GM23338 (cell line): ENCODE data around the gene TP73. TPM values are rescaled to one million over a fixed set of nuclear protein-coding genes. Genes with fewer than 3 reads are reported as not detected.

Source experiments
- ATAC-seq: fragments of 200-7000 bp; cut with Tn5 transposase; 3 replicates; pipeline ENCODE4 v1.9.1; 2020
- DNase-seq: peaks from one replicate; pipeline ENCODE4 v3.0.0-alpha.2; 2015; ENCODE audit warnings: low spot score
- H2AFZ ChIP-seq: fragments of 200-600 bp; sonication (generic); 2 replicates; pipeline ENCODE4 v1.8.0; 2016; ENCODE audit warnings: antibody characterized with exemption, mild to moderate bottlenecking, moderate library complexity
- H3F3A ChIP-seq: fragments of 200-600 bp; sonication (generic); replicated peaks from 2 replicates; pipeline ENCODE4 v1.8.0; 2017; ENCODE audit warnings: antibody characterized with exemption, mixed run types, low read depth
- H3K27ac ChIP-seq: fragments of 200-600 bp; sonication (generic); 2 replicates; pipeline ENCODE4 v1.6.1; 2016; ENCODE audit warnings: low read depth
- H3K27me3 ChIP-seq: fragments of 200-600 bp; sonication (generic); 2 replicates; pipeline ENCODE4 v1.8.0; 2016; ENCODE audit warnings: mild to moderate bottlenecking, mixed run types, moderate library complexity; ENCODE audit not compliant: insufficient read depth
- H3K36me3 ChIP-seq: fragments of 200-600 bp; sonication (generic); 2 replicates; pipeline ENCODE4 v1.8.0; 2016; ENCODE audit warnings: mild to moderate bottlenecking; ENCODE audit not compliant: insufficient read depth
- H3K4me1 ChIP-seq: fragments of 200-600 bp; sonication (generic); 2 replicates; pipeline ENCODE4 v1.8.0; 2016; ENCODE audit warnings: mild to moderate bottlenecking, moderate library complexity; ENCODE audit not compliant: insufficient read depth
- H3K4me2 ChIP-seq: fragments of 200-600 bp; sonication (generic); 2 replicates; pipeline ENCODE4 v1.7.1; 2017; ENCODE audit warnings: mixed run types
- H3K4me3 ChIP-seq: fragments of 200-600 bp; sonication (generic); 2 replicates; pipeline ENCODE4 v1.6.1; 2016; ENCODE audit warnings: mixed run types
- H3K79me2 ChIP-seq: fragments of 200-600 bp; sonication (generic); replicated peaks from 2 replicates; pipeline ENCODE4 v1.8.0; 2017; ENCODE audit warnings: mild to moderate bottlenecking; ENCODE audit not compliant: insufficient read depth
- H3K9me2 ChIP-seq: fragments of 200-600 bp; sonication (generic); 2 replicates; pipeline ENCODE4 v1.8.0; 2017; ENCODE audit not compliant: insufficient read depth
- H4K20me1 ChIP-seq: fragments of 200-600 bp; sonication (generic); replicated peaks from 2 replicates; pipeline ENCODE4 v1.8.0; 2017; ENCODE audit warnings: mild to moderate bottlenecking; ENCODE audit not compliant: insufficient read depth
- H3K27ac Mint-ChIP-seq: 2 replicates; pipeline ENCODE4 v1.8.0; 2020; ENCODE audit warnings: inconsistent platforms, mild to moderate bottlenecking, moderate library complexity, mixed read lengths
- H3K27me3 Mint-ChIP-seq: 3 replicates; pipeline ENCODE4 v1.8.0; 2022; ENCODE audit warnings: low read depth, mild to moderate bottlenecking, moderate library complexity, mixed read lengths, inconsistent platforms; ENCODE audit not compliant: insufficient read depth, poor library complexity
- H3K36me3 Mint-ChIP-seq: 3 replicates; pipeline ENCODE4 v1.8.0; 2021; ENCODE audit warnings: low read depth, mild to moderate bottlenecking, inconsistent platforms, moderate library complexity, mixed read lengths
- H3K4me1 Mint-ChIP-seq: 3 replicates; pipeline ENCODE4 v1.8.0; 2020; ENCODE audit warnings: mild to moderate bottlenecking, inconsistent platforms, mixed read lengths
- H3K4me3 Mint-ChIP-seq: 3 replicates; pipeline ENCODE4 v1.8.0; 2021; ENCODE audit warnings: moderate library complexity, mild to moderate bottlenecking, inconsistent platforms, mixed read lengths
- H3K9me3 Mint-ChIP-seq: 3 replicates; pipeline ENCODE4 v1.8.0; 2020; ENCODE audit warnings: moderate library complexity, mild to moderate bottlenecking, inconsistent platforms, mixed read lengths
- CTCF ChIP-seq, 2 experiments: fragments of 200-600 bp in 1 of 2; sonication (generic) in 1 of 2; conservative IDR thresholded peaks; 2 replicates each; pipeline versions ENCODE4 v1.5.1 to v1.6.1; 2016 to 2017; ENCODE audit warnings: antibody characterized with exemption in 2 of 2, low read depth in 2 of 2, mild to moderate bottlenecking in 2 of 2, moderate library complexity in 1 of 2
- polyA plus RNA-seq: library from polyadenylated mRNA; unstranded; fragments of >200 nt; fragmentation: Nextera tagmentation; extraction: Ambion mirVana; gene quantifications from 2 replicates; pipeline ENCODE4 v1.2.1, GENCODE V29; 2016
- small RNA-seq: library from RNA; depleted of rRNA; stranded (forward); fragments of <200 nt; gene quantifications from one replicate; pipeline ENCODE3, GENCODE V24; 2014; ENCODE audit warnings: low replicate concordance
- total RNA-seq: library from RNA; depleted of rRNA; stranded (reverse); fragments of >200 nt; shearing (Covaris generic); gene quantifications from 2 replicates; pipeline ENCODE4 v1.2.3, GENCODE V29; 2014; rRNA removed
- TF ChIP-seq, protein P1 (sequence below): fragments of 250-450 bp; sonication (Bioruptor Pico); IDR thresholded peaks from 2 replicates; pipeline ENCODE4 v1.5.0; 2020; ENCODE audit warnings: mild to moderate bottlenecking, moderate library complexity

The TP73 gene
- total and polyA plus RNA-seq, 2 experiments from 2014 or later = 1.4 to 3.4 TPM

DNA sequence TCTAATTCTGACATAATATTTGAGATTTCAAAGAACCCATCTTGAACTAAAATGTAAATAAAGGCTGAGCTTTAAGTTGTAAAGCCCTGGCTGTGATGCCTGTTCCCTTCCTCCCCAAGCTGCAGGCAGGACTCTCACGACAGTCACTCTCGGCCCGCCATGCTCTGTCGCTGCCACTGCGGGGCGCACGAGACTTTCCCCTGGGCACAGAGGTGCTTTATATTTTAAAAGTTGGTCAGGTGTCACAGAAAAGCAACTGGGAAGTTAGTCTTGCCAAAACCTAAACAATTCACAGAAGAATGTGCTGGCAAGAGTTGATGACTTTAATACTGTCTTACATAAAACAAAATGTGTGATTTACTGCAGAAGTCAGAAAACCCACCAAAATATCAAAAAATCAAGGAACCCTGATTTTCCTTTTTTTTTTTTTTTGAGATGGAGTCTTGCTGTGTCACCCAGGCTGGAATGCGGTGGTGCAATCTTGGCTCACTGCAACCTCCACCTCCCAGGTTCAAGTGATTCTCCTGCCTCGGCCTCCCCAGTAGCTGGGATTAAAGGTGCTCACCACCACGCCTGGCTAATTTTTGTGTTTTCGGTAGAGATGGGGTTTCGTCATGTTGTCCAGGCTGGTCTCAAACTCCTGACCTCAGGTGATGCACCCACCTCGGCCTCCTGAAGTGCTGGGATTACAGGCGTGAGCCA lies 133.3 kb downstream of the TP73 start:
- TF ChIP-seq, protein P1, sequence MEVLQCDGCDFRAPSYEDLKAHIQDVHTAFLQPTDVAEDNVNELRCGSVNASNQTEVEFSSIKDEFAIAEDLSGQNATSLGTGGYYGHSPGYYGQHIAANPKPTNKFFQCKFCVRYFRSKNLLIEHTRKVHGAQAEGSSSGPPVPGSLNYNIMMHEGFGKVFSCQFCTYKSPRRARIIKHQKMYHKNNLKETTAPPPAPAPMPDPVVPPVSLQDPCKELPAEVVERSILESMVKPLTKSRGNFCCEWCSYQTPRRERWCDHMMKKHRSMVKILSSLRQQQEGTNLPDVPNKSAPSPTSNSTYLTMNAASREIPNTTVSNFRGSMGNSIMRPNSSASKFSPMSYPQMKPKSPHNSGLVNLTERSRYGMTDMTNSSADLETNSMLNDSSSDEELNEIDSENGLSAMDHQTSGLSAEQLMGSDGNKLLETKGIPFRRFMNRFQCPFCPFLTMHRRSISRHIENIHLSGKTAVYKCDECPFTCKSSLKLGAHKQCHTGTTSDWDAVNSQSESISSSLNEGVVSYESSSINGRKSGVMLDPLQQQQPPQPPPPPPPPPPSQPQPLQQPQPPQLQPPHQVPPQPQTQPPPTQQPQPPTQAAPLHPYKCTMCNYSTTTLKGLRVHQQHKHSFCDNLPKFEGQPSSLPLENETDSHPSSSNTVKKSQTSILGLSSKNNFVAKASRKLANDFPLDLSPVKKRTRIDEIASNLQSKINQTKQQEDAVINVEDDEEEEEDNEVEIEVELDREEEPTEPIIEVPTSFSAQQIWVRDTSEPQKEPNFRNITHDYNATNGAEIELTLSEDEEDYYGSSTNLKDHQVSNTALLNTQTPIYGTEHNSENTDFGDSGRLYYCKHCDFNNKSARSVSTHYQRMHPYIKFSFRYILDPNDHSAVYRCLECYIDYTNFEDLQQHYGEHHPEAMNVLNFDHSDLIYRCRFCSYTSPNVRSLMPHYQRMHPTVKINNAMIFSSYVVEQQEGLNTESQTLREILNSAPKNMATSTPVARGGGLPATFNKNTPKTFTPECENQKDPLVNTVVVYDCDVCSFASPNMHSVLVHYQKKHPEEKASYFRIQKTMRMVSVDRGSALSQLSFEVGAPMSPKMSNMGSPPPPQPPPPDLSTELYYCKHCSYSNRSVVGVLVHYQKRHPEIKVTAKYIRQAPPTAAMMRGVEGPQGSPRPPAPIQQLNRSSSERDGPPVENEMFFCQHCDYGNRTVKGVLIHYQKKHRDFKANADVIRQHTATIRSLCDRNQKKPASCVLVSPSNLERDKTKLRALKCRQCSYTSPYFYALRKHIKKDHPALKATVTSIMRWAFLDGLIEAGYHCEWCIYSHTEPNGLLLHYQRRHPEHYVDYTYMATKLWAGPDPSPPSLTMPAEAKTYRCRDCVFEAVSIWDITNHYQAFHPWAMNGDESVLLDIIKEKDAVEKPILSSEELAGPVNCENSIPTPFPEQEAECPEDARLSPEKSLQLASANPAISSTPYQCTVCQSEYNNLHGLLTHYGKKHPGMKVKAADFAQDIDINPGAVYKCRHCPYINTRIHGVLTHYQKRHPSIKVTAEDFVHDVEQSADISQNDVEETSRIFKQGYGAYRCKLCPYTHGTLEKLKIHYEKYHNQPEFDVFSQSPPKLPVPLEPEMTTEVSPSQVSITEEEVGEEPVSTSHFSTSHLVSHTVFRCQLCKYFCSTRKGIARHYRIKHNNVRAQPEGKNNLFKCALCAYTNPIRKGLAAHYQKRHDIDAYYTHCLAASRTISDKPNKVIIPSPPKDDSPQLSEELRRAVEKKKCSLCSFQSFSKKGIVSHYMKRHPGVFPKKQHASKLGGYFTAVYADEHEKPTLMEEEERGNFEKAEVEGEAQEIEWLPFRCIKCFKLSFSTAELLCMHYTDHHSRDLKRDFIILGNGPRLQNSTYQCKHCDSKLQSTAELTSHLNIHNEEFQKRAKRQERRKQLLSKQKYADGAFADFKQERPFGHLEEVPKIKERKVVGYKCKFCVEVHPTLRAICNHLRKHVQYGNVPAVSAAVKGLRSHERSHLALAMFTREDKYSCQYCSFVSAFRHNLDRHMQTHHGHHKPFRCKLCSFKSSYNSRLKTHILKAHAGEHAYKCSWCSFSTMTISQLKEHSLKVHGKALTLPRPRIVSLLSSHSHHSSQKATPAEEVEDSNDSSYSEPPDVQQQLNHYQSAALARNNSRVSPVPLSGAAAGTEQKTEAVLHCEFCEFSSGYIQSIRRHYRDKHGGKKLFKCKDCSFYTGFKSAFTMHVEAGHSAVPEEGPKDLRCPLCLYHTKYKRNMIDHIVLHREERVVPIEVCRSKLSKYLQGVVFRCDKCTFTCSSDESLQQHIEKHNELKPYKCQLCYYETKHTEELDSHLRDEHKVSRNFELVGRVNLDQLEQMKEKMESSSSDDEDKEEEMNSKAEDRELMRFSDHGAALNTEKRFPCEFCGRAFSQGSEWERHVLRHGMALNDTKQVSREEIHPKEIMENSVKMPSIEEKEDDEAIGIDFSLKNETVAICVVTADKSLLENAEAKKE (CRISPR knock-in tag) = no peak
- peak; percentile 86 to 87 for TF ChIP-seq CTCF (conservative IDR thresholded peaks at IDR 0.05; ENCODE audit: low read depth in 2 of 2)
- Histone ChIP-seq H3K79me2 (peaks cover 30% of the 10 kb centered on the region), H3K4me3 (no peak overlapping the region), H3K4me2 (no peak overlapping the region), H3K36me3 (peaks cover 30% of the 10 kb centered on the region), H3K27ac (peak overlapping the region; percentile 66; the same call in 1 of the 2 replicates), H3F3A (0 out of 2 replicates have a peak, but pooled peaks cover 5% of the 10 kb centered on the region), H2AFZ (no peak overlapping the region), H3K4me1 (peaks cover 6% of the 10 kb centered on the region; the same call in 1 of the 2 replicates), H3K9me2 (no peaks in the 10 kb centered on the region), H3K27me3 (no peaks in the 10 kb centered on the region), H4K20me1 (peaks cover 13% of the 10 kb centered on the region)
- peak overlapping the region; percentile 24; the same call in 1 of the 2 replicates for H3K27ac Mint-ChIP-seq
- peak; percentile 79 for ATAC-seq
- peak; percentile 82 for DNase-seq
- peaks cover 17% of the 10 kb centered on the region for H3K27me3 Mint-ChIP-seq
- no peaks in the 10 kb centered on the region for H3K9me3 Mint-ChIP-seq
- H3K36me3 Mint-ChIP-seq = peaks cover 74% of the 10 kb centered on the region
- peaks cover 18% of the 10 kb centered on the region for H3K4me1 Mint-ChIP-seq
- no peak overlapping the region; the same call in 2 of the 3 replicates for H3K4me3 Mint-ChIP-seq

Small RNAs within 50 kb of the gene (small RNA-seq; reads per million reads assigned to genes)
- gene RF02197 (not detected), gene RN7SL574P (not detected)

Other genes with a start within 250 kb of the TP73 start
- gene ARHGEF16, start 197.9 kb upstream of the TP73 start, total RNA-seq = 19.1 and 29.3 TPM in 2 replicates
- gene ARHGEF16, start 197.9 kb upstream of the TP73 start, polyA plus RNA-seq = 11.2 and 12.2 TPM in 2 replicates
- 15.4 and 21.4 TPM in 2 replicates for gene MEGF6, start 41.0 kb upstream of the TP73 start, total RNA-seq
- gene MEGF6, start 41.0 kb upstream of the TP73 start, polyA plus RNA-seq = 4.0 and 4.7 TPM in 2 replicates
- 20.3 and 24.4 TPM in 2 replicates for gene TPRG1L, start 27.5 kb upstream of the TP73 start, total RNA-seq
- gene TPRG1L, start 27.5 kb upstream of the TP73 start, polyA plus RNA-seq = 6.2 and 6.6 TPM in 2 replicates
- gene WRAP73, start 2.4 kb upstream of the TP73 start, total RNA-seq = 40.8 and 43.3 TPM in 2 replicates
- gene WRAP73, start 2.4 kb upstream of the TP73 start, polyA plus RNA-seq = 22.6 and 24.4 TPM in 2 replicates
- gene CCDC27, start 99.9 kb downstream of the TP73 start, total RNA-seq = 0.45 TPM in 1 of 2 replicates, not detected in the other
- gene CCDC27, start 99.9 kb downstream of the TP73 start, polyA plus RNA-seq = 0.18 TPM in 1 of 2 replicates, not detected in the other
- gene SMIM1, start 120.2 kb downstream of the TP73 start, total RNA-seq = 3.2 TPM in 1 of 2 replicates, not detected in the other
- gene SMIM1, start 120.2 kb downstream of the TP73 start, polyA plus RNA-seq = 7.2 and 12.0 TPM in 2 replicates
- 75.7 and 76.8 TPM in 2 replicates for gene LRRC47, start 144.0 kb downstream of the TP73 start, total RNA-seq
- 15.8 and 17.2 TPM in 2 replicates for gene LRRC47, start 144.0 kb downstream of the TP73 start, polyA plus RNA-seq
- gene CEP104, start 204.7 kb downstream of the TP73 start, total RNA-seq = 17.7 and 32.2 TPM in 2 replicates
- 20.5 and 21.1 TPM in 2 replicates for gene CEP104, start 204.7 kb downstream of the TP73 start, polyA plus RNA-seq
- gene DFFB, start 205.0 kb downstream of the TP73 start, total RNA-seq = 12.6 and 18.1 TPM in 2 replicates
- 4.4 and 6.5 TPM in 2 replicates for gene DFFB, start 205.0 kb downstream of the TP73 start, polyA plus RNA-seq
- gene C1orf174, start 247.8 kb downstream of the TP73 start, total RNA-seq = 28.7 and 30.8 TPM in 2 replicates
- gene C1orf174, start 247.8 kb downstream of the TP73 start, polyA plus RNA-seq = 26.3 and 28.5 TPM in 2 replicates